NCI-H1694 (cell line): ENCODE measurements around the gene TBX4.
"Not testable (repeated sequence)": the region's sequence is repeated elsewhere in the genome, so short reads cannot be mapped to it uniquely, and the experiment has no call there.

Experiments
- DNase-seq: peaks from one replicate; lab custom pipeline; 2025; lab: John Stamatoyannopoulos, UW

Gene TBX4

DNA sequence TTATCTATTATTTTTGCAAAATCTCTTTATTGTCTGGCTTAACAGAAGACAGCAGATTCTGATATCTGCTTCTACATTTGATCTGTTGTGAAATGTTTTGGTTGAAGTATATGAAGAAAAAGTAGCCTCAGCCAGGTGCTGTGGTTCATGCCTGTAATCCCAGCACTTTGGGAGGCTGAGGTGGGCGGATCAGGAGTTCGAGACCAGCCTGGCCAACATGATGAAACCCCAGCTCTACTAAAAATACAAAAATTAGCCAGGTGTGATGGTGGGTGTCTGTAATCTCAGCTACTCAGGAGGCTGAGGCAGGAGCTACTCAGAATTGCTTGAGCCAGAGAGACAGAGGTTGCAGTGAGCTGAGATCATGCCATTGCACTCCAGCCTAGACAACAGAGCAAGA lies 75.2 kb downstream of the TBX4 start:
- not testable (repeated sequence) for DNase-seq

DNA sequence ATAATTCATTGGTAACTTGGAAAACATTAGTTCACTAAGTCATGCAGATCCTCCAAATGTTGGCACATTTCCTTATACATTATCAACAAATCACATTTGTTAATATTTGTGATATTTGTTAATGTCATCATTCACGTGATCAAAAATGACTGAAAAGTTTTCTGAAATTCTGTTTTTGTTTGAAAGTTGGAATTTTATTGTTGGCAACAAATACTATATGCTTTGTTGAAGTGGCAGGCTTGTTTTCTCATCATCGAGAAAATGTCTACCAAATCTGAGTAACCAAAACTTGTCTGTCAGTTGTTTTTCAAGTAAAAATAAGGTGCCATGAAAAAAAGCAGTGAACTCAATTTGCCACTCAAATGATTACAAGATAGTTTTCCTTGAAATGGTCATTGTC lies 75.9 kb downstream of the TBX4 start:
- no peak for DNase-seq

DNA sequence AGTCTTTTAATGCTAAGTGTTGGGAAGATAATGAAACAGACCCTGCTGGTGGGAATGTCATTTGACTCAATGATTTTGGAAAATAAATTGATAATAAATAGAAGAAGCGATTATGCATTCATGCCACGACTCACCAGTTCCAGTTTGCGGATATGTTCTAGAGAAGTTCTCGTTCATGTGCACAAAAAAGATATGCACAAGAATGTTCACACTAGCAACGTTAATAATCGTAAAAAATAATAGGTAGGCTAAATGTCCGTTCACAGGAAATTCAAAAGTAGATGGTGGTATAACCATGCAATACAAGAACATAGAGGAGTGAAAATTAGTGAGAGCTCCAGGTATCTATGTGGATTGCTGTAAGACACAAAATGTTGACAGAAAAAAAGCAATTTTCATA lies 79.0 kb downstream of the TBX4 start:
- DNase-seq, result no peak

DNA sequence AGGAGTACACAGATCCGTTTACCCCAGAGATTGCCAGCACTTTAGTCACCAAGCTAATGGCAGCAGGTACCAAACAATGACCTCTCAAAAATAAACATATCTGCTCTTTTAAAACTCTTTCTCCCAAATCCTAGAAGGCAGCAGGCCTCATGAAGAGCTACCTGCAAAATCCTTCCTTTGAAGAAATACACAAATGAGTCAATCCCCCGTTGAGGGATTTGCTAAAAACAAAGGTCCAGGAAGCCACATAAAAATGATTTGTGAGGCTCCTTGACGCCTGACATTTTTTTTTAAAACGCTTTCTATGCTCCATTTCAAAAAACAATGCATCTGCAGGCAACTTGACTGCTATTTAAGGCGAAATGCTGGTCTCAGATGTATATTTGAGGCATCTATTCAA lies 80.6 kb downstream of the TBX4 start:
- no peak for DNase-seq

DNA sequence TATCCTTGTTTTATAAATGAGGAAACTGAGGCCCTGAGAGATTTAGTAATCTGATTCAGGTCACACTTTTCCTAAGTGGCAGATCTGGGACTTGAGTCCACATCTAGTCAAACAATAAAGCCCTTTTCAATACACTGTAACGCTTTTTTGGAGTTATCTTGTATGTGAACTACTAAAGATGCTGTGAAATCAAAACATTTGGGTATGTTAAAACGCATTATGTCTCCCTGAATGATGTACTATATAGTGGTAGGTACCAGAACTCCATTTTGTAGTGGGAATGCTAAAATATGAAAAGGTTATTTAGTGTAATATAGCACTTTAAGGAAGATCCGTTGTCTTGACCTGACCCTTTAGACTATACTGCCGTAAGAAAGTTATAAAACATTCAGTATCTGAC lies 81.6 kb downstream of the TBX4 start:
- DNase-seq, result no peak

DNA sequence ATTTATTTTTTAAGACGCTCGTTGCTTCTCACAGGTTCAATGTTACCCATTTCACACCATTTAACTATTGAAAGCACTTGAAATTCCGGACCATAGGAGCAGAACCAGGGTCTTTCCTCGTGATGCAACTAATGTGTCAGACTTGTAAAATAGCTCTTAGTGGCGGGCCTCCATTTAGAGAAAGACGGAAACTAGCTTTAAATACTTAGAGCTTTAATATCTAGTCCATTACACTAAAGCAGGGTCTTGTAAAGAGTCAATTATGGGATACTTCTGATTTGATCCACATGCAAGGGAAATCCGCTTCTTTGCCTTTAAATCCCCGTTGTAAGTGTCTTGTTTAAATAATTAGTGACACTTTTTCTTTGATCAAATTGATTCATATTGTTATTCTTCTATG lies 82.2 kb downstream of the TBX4 start:
- no peak for DNase-seq
